ENCODE results near the gene MBP. TPM values are rescaled to one million over a fixed set of nuclear protein-coding genes. Genes with fewer than 3 reads are reported as not detected.

The MBP gene
- total and polyA plus RNA-seq, 2 of the 13 experiments (the other 11 are each of a cell fraction or from before 2014, with no cell fraction given): 5.0 to 8.5 TPM

GRCh38 chr18:77056344-77057005 is 76.1 kb downstream of the MBP start (continued):
- TF ChIP-seq KLF15 (CRISPR knock-in tag; IDR thresholded peaks at IDR 0.05; ENCODE audit: borderline replicate concordance) (no peak), ZNF317 (CRISPR knock-in tag; IDR thresholded peaks at IDR 0.05) (peak; percentile 59; the same call in 1 of the 2 replicates), HOXA9 (CRISPR knock-in tag; IDR thresholded peaks at IDR 0.05; ENCODE audit: borderline replicate concordance) (0 out of 2 replicates have a peak, but pooled peaks have one; percentile 56), ZNF746 (CRISPR knock-in tag; IDR thresholded peaks at IDR 0.05) (no peak), ZNF382 (CRISPR knock-in tag; IDR thresholded peaks at IDR 0.05; ENCODE audit: borderline replicate concordance) (no peak), HDAC2 (CRISPR knock-in tag; IDR thresholded peaks at IDR 0.05) (0 out of 2 replicates have a peak, but pooled peaks have one; percentile 38), ZNF530 (CRISPR knock-in tag; IDR thresholded peaks at IDR 0.05; ENCODE audit: low read depth) (no peak), SRSF1 (optimal IDR thresholded peaks at IDR 0.05; ENCODE audit: low read depth, low read length) (no peak), HMGXB4 (CRISPR knock-in tag; IDR thresholded peaks at IDR 0.05; ENCODE audit: borderline replicate concordance in 1 of 2, low read depth in 1 of 2) (0 out of 4 replicates have a peak, but pooled peaks of 1 of the 2 experiments have one; percentile 35), IRF9 (CRISPR knock-in tag; IDR thresholded peaks at IDR 0.05; ENCODE audit: borderline replicate concordance) (no peak), GATAD1 (CRISPR knock-in tag; IDR thresholded peaks at IDR 0.05) (0 out of 2 replicates have a peak, but pooled peaks have one; percentile 9), ZNF558 (CRISPR knock-in tag; IDR thresholded peaks at IDR 0.05; ENCODE audit: borderline replicate concordance) (0 out of 2 replicates have a peak, but pooled peaks have one; percentile 22), ZBTB1 (CRISPR knock-in tag; IDR thresholded peaks at IDR 0.05; ENCODE audit: borderline replicate concordance) (no peak), ZNF501 (CRISPR knock-in tag; IDR thresholded peaks at IDR 0.05) (peak; percentile 51; the same call in 1 of the 2 replicates), ZNF205 (CRISPR knock-in tag; IDR thresholded peaks at IDR 0.05) (no peak), ZBTB26 (CRISPR knock-in tag; IDR thresholded peaks at IDR 0.05; ENCODE audit: borderline replicate concordance) (no peak), HNF4G (IDR thresholded peaks at IDR 0.05; ENCODE audit: borderline replicate concordance, low read depth, low read length) (0 out of 2 replicates have a peak, but pooled peaks have one; percentile 38), HNF4G (CRISPR knock-in tag; IDR thresholded peaks at IDR 0.05; ENCODE audit: borderline replicate concordance, low read depth) (no peak), KDM4B (CRISPR knock-in tag; IDR thresholded peaks at IDR 0.05) (no peak)

Measured in HepG2 (cell line).